Fibroblast of lung (primary cell): ENCODE results near the gene ZFR. TPM values are rescaled to one million over a fixed set of nuclear protein-coding genes. Genes with fewer than 3 reads are reported as not detected.
A peak's percentile ranks its signal among the peaks of the same experiment; 100 is the strongest.

Experiments
- DNase-seq, 2 donors: peaks; one replicate each; pipeline versions ENCODE4 v3.0.0 to v3.0.0-alpha.2; 2010; ENCODE audit warnings: low read depth in 2 of 2
- H2AFZ ChIP-seq: 2 replicates; pipeline ENCODE4 v1.5.1; 2012; ENCODE audit warnings: low read length, control low read depth, inconsistent platforms
- H3K27ac ChIP-seq: 2 replicates; pipeline ENCODE4 v1.5.1; 2011; ENCODE audit warnings: low read length, control low read depth; ENCODE audit not compliant: insufficient read depth
- H3K27me3 ChIP-seq: 2 replicates; pipeline ENCODE4 v1.5.1; 2011; ENCODE audit warnings: mild to moderate bottlenecking, low read length; ENCODE audit not compliant: control insufficient read depth, insufficient read depth
- H3K36me3 ChIP-seq: 2 replicates; pipeline ENCODE4 v1.5.1; 2011; ENCODE audit warnings: low read length; ENCODE audit not compliant: control insufficient read depth, insufficient read depth
- H3K4me1 ChIP-seq: 2 replicates; pipeline ENCODE4 v1.5.1; 2011; ENCODE audit warnings: low read length; ENCODE audit not compliant: control insufficient read depth, insufficient read depth; ENCODE audit errors: extremely low read depth
- H3K4me2 ChIP-seq: 2 replicates; pipeline ENCODE4 v1.5.1; 2011; ENCODE audit warnings: low read length, control low read depth; ENCODE audit not compliant: insufficient read depth; ENCODE audit errors: extremely low read depth
- H3K4me3 ChIP-seq, 4 experiments: fragments of 200-600 bp in 1 of 4; sonication (generic) in 1 of 4; replicated peaks in 1 of 4; 2 replicates each; pipeline ENCODE4 v1.5.1; 2011 to 2016; ENCODE audit warnings: low read length in 4 of 4, low read depth in 3 of 4, mild to moderate bottlenecking in 3 of 4, control low read depth in 2 of 4, inconsistent platforms in 1 of 4, mixed read lengths in 1 of 4; ENCODE audit not compliant: insufficient read depth in 1 of 4; ENCODE audit errors: control extremely low read depth in 1 of 4
- H3K79me2 ChIP-seq: 2 replicates; pipeline ENCODE4 v1.5.1; 2012; ENCODE audit warnings: mild to moderate bottlenecking, low read length, inconsistent platforms; ENCODE audit not compliant: control insufficient read depth, insufficient read depth
- H3K9ac ChIP-seq: 2 replicates; pipeline ENCODE4 v1.5.1; 2011; ENCODE audit warnings: mild to moderate bottlenecking, low read length, control low read depth; ENCODE audit not compliant: insufficient read depth
- H3K9me3 ChIP-seq: 2 replicates; pipeline ENCODE4 v1.5.1; 2012; ENCODE audit warnings: low read depth, low read length; ENCODE audit not compliant: control insufficient read depth, insufficient read depth
- H4K20me1 ChIP-seq: 2 replicates; pipeline ENCODE4 v1.5.1; 2011; ENCODE audit warnings: low read length; ENCODE audit not compliant: control insufficient read depth, insufficient read depth; ENCODE audit errors: extremely low read depth
- EZH2 ChIP-seq: IDR thresholded peaks from 2 replicates; pipeline ENCODE4 v1.5.1; 2012; ENCODE audit warnings: low read length, control low read depth, mild to moderate bottlenecking; ENCODE audit errors: missing control alignments
- polyA plus RNA-seq, 2 donors: library from polyadenylated mRNA; depleted of rRNA in 1 of 2; stranded (reverse) in 1 of 2; unstranded in 1 of 2; fragments of >200 nt; gene quantifications; 2 replicates each; pipeline ENCODE4 v1.2.1, GENCODE V29; 2011 to 2012; ENCODE audit warnings: missing spikeins in 1 of 2
- total RNA-seq: library from RNA; depleted of rRNA; stranded (reverse); fragments of >200 nt; gene quantifications from 2 replicates; pipeline ENCODE4 v1.2.1, GENCODE V29; 2014
- TF ChIP-seq, protein P1 (sequence below), 2 donors: IDR thresholded peaks in 1 of 2; conservative IDR thresholded peaks in 1 of 2; 1 replicate in 1 of 2; 2 replicates in 1 of 2; pipeline ENCODE4 v1.5.1; 2011 to 2012; ENCODE audit warnings: low read length in 2 of 2, control low read depth in 1 of 2, inconsistent platforms in 1 of 2, low read depth in 1 of 2, mild to moderate bottlenecking in 1 of 2

The ZFR gene
- total and polyA plus RNA-seq, 2 donors (not counting 1 experiment from before 2014, with no cell fraction given) = 56.8 to 113 TPM

DNA sequence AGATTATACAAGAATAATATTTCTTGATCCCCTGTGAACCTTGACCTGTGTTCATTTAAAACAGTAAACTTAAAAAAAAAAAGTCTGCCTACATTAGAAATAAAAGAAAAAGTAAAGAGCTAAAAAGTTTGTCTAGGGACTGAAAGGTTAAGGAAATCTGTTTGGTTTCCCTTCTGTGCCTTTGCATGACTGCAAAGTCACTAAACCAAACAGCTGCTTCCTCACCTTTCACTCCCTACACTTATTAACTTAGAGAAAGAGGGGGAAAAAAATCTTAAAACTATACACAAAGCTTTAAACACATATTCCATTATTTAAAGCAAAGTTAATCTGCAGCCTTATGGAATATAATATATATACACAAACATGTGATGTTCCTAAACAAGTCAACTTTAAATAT lies 65.1 kb downstream of the ZFR start:
- Histone ChIP-seq H3K9ac (no peak overlapping the region), H3K4me1 (no peaks in the 10 kb centered on the region), H3K36me3 (peaks cover 1% of the 10 kb centered on the region), H3K27me3 (no peaks in the 10 kb centered on the region), H3K79me2 (no peaks in the 10 kb centered on the region), H3K4me3 (no peak overlapping the region), H3K27ac (no peak overlapping the region), H2AFZ (no peak overlapping the region), H3K9me3 (no peaks in the 10 kb centered on the region), H4K20me1 (no peaks in the 10 kb centered on the region), H3K4me2 (no peak overlapping the region)
- TF ChIP-seq EZH2 = no peak
- TF ChIP-seq, protein P1, sequence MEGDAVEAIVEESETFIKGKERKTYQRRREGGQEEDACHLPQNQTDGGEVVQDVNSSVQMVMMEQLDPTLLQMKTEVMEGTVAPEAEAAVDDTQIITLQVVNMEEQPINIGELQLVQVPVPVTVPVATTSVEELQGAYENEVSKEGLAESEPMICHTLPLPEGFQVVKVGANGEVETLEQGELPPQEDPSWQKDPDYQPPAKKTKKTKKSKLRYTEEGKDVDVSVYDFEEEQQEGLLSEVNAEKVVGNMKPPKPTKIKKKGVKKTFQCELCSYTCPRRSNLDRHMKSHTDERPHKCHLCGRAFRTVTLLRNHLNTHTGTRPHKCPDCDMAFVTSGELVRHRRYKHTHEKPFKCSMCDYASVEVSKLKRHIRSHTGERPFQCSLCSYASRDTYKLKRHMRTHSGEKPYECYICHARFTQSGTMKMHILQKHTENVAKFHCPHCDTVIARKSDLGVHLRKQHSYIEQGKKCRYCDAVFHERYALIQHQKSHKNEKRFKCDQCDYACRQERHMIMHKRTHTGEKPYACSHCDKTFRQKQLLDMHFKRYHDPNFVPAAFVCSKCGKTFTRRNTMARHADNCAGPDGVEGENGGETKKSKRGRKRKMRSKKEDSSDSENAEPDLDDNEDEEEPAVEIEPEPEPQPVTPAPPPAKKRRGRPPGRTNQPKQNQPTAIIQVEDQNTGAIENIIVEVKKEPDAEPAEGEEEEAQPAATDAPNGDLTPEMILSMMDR (conservative IDR thresholded peaks at IDR 0.05 in 1 of 2, IDR thresholded peaks at IDR 0.05 in 1 of 2; ENCODE audit: low read depth in 1 of 2, low read length in 2 of 2) = no peak
- DNase-seq = no peak

- H3K27ac ChIP-seq = no peak overlapping the region
- no peaks in the 10 kb centered on the region for H3K79me2 ChIP-seq
- H4K20me1 ChIP-seq = no peaks in the 10 kb centered on the region
- no peak overlapping the region for H3K4me2 ChIP-seq
- peaks cover 1% of the 10 kb centered on the region for H3K36me3 ChIP-seq
- no peaks in the 10 kb centered on the region for H3K27me3 ChIP-seq
- DNase-seq = peak in 1 of 2 donors; percentile 7
- no peaks in the 10 kb centered on the region for H3K9me3 ChIP-seq
- H3K4me3 ChIP-seq = no peak overlapping the region
- TF ChIP-seq, protein P1 (conservative IDR thresholded peaks at IDR 0.05 in 1 of 2, IDR thresholded peaks at IDR 0.05 in 1 of 2; ENCODE audit: low read depth in 1 of 2, low read length in 2 of 2) = no peak
- TF ChIP-seq EZH2 = no peak
- no peak overlapping the region for H2AFZ ChIP-seq
- H3K4me1 ChIP-seq = no peaks in the 10 kb centered on the region
- no peak overlapping the region for H3K9ac ChIP-seq
Measured at GRCh38 chr5:32378966-32379365, 65.6 kb downstream of the ZFR start.

DNA sequence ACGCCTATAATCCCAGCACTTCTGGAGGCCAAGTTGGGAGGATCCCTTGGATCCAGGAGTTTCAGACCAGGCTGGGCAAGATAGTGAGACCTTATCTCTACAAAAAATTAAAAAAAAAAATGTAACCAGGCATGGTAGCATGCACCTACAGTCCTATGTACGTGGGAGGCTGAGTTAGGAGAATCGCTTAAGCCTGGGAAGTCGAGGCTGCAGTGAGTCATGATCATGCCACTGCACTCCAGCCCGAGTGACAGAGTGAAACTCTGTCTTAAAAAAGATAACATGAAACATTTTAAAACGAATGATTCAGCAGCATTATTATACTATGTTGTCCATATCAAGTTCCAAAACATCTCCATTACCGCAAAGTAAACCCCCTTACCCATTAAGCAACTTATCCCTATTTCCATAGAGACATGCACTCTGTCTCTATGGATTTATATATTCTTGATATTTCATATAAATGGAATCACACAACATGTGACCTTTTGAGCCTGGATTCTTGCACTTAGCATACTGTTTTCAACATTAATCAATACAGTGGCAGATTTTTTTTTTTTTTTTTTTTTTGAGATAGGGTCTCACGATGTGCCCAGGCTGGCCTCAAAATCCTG lies 74.9 kb downstream of the ZFR start:
- Histone ChIP-seq H3K4me2 (no peak overlapping the region), H3K27me3 (no peaks in the 10 kb centered on the region), H3K4me3 (no peak overlapping the region), H2AFZ (no peak overlapping the region), H3K36me3 (no peaks in the 10 kb centered on the region), H3K4me1 (no peaks in the 10 kb centered on the region), H3K9ac (no peak overlapping the region), H3K79me2 (no peaks in the 10 kb centered on the region), H3K27ac (no peak overlapping the region), H3K9me3 (no peaks in the 10 kb centered on the region), H4K20me1 (no peaks in the 10 kb centered on the region)
- peak in 1 of 2 donors; percentile 4 for DNase-seq
- TF ChIP-seq, protein P1 (conservative IDR thresholded peaks at IDR 0.05 in 1 of 2, IDR thresholded peaks at IDR 0.05 in 1 of 2; ENCODE audit: low read depth in 1 of 2, low read length in 2 of 2) = no peak
- no peak for TF ChIP-seq EZH2
